ENCODE results near the gene SNRNP25. TPM values are rescaled to one million over a fixed set of nuclear protein-coding genes. Genes with fewer than 3 reads are reported as not detected.

SNRNP25 gene
- polyA plus RNA-seq, 3 donors = 40.0 to 54.0 (median 45.0) TPM

GRCh38 chr16:75580-76501 lies 22.2 kb downstream of the SNRNP25 start:
- no peak for DNase-seq (ENCODE audit: low read depth in 3 of 3, low spot score in 2 of 3)

DNA sequence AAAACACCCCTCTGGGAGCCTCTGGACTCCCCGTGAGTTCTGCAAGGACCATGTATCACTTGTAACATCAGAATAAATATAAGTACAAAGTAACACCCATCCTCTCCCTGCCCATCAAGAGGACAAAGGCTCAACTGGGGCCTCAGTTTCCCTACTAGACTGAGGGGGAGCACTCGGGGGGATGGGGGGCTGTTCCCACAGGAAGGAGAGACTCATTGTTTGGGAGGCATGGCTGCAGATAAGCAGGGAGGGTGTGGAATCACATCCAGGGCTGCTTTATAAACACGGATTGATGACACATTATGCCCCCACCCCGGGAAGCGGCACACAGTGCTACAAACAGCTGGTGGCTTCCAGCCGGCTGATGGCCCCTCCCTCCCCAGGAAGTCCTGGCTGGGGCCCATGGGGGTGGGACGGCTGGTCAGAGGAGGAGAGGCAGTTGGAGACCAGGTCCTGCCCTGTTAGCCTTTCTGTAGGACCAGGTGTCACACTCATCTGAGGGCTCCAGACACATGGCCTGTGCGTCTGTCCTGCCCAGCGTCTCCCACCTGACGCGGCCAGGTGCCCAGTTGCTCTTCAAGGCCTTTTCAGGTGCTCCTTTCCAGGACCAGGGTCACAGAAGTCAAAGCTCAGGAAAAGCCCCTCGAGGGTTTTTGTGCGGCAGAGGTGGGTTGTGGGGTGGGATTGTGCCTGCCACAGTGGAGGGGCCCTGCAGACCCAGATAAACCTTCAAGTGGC lies 23.1 kb downstream of the SNRNP25 start:
- DNase-seq (ENCODE audit: low read depth in 3 of 3, low spot score in 2 of 3) = no peak

DNA sequence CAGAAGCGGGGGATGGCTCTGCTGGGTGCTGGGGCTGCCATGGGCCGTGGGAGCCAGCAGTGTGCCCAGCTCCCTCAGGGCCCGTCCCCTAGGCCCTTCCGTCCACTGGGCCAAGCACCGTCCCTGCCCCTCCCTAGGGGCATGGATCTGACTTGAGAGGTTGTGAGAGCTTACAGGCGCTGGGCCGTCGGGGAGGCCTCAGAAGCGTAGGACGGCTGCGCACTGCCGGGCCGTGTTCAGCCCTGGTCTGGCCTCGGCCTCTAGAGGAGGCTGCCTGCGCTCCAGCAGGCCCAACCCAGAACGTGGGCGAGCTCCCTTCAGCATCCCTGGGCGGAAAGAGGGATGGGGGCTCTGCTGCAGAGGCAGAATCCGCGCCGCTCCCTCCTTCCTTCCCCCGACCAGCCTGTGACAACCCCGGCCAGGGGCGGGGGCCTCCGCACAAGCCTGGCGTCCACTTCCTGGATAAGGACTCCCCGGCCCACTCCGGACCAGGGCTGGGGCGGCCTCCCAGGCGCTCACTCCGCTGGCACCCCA lies 23.7 kb downstream of the SNRNP25 start:
- no peak for DNase-seq (ENCODE audit: low read depth in 3 of 3, low spot score in 2 of 3)

- DNase-seq (ENCODE audit: low read depth in 3 of 3, low spot score in 2 of 3) = no peak
Measured at GRCh38 chr16:77807-78443, 24.3 kb downstream of the SNRNP25 start, which contains the start of gene MPG. TSS of gene MPG (plus strand) at chr16:78225. CDS start at chr16:78310, 85 bp downstream.

DNA sequence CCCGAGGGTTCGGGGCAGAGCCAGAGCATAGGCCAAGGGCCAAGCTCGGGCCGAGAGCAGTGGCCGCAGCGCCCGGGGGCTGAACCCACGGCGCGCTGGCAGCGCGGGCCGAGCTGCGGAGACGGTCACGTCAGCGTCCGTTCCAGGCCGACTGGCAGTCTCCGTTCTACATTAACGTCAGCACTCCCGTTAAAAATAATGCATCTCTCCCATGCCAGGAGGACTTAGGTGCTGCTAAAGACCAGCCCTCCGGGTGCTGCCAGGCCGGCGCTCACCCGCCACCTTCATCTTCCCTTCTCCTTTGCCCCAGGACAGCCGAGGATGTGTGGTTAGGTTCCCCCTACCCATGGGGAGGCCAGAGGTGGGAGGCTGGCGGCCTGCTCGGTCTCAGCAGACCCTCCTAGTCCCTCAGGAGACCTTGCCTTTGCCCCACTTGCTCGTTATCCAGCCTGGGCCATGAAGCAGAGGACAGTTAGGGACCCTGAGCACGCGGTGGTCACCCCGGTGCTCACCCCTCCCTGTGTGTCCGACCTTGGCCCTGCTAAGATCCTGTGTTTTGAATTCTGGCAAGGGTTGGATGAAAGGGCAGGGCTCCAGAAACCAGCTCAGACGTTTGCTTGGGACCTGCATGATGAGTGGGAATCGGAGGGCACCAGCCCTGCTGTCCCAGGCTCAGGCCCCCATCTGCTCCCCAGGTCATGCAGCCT lies 25.0 kb downstream of the SNRNP25 start:
- DNase-seq (ENCODE audit: low read depth in 3 of 3, low spot score in 2 of 3) = no peak

GRCh38 chr16:79151-80054 lies 25.8 kb downstream of the SNRNP25 start:
- no peak for DNase-seq (ENCODE audit: low read depth in 3 of 3, low spot score in 2 of 3)

GRCh38 chr16:83060-83603 lies 29.5 kb downstream of the SNRNP25 start:
- no peak for DNase-seq (ENCODE audit: low read depth in 3 of 3, low spot score in 2 of 3)

GRCh38 chr16:83781-84615 lies 30.4 kb downstream of the SNRNP25 start:
- no peak for DNase-seq (ENCODE audit: low read depth in 3 of 3, low spot score in 2 of 3)

GRCh38 chr16:84718-85406 lies 31.2 kb downstream of the SNRNP25 start:
- DNase-seq (ENCODE audit: low read depth in 3 of 3, low spot score in 2 of 3) = no peak

DNA sequence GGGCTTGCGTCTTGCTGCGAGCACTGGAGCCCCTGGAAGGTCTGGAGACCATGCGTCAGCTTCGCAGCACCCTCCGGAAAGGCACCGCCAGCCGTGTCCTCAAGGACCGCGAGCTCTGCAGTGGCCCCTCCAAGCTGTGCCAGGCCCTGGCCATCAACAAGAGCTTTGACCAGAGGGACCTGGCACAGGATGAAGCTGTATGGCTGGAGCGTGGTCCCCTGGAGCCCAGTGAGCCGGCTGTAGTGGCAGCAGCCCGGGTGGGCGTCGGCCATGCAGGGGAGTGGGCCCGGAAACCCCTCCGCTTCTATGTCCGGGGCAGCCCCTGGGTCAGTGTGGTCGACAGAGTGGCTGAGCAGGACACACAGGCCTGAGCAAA lies 31.8 kb downstream of the SNRNP25 start:
- no peak for DNase-seq (ENCODE audit: low read depth in 3 of 3, low spot score in 2 of 3)

DNA sequence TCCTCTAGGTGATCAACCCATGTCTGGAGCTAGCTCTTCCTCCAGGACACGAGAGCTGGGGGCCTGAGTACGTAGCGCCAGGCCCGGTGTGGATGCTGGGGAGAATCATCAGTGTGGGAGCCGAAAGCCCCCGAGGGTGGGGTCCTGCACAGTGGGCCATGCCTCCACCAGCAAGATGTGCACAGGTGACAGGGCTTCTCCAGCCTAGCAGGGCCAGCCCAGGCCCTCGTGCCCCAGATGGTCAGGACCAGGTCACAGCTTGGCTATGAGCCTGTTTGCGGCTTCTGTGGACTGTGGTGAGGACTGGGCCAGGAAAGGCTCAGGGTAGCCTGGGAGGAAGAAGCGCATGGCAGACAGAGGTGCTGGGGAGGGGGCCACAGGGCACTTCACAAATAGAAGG lies 32.2 kb downstream of the SNRNP25 start:
- no peak for DNase-seq (ENCODE audit: low read depth in 3 of 3, low spot score in 2 of 3)

- DNase-seq (ENCODE audit: low read depth in 3 of 3, low spot score in 2 of 3) = no peak
Measured at GRCh38 chr16:86483-86952, 32.9 kb downstream of the SNRNP25 start.

- no peak for DNase-seq (ENCODE audit: low read depth in 3 of 3, low spot score in 2 of 3)
Measured at GRCh38 chr16:88613-89012, 35.0 kb downstream of the SNRNP25 start.

DNA sequence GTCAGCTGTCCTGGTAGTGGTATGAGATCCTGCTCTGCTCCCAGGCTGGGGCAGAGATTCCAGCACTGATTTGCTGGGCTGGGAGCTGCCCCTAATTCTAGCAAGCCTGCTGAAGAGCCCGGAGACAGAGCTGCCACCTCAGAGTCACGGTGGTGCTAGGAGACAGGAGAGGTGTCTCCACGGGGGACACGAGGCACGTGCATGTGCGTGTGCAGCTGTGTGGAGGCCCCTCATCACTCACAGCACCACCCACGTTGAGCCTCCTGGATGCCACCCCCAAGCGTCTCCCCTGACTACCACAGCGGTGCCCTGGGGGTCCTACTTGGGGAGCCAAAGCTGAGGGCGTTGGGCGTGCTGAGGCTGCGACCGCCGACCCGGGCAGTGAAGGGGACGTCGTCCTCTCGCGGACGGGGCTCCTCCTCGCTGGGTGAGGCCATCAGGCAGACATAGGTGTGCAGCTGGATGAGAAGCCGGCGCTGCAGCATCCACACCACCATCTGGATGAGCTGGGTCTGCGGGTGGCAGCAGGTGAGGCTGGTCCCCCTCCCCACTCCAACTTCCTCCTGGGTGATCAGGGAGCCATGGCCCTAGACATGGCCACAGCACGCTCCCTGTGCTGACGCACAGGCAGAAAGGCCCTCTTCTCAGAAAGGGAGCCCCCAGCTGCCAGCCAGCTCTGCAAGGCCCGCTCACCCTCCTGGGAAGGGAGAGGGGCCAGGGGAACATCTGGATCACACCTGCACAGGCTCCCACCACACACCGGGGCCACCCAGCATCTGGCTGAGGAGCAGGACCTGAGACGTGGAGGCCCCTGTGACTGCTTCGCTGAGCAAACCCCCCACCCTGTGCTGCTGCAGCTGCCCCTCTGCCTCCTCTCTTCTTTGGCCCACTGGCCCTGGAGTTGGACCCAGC lies 36.0 kb downstream of the SNRNP25 start:
- no peak for DNase-seq (ENCODE audit: low read depth in 3 of 3, low spot score in 2 of 3)

- DNase-seq (ENCODE audit: low read depth in 3 of 3, low spot score in 2 of 3) = no peak
Measured at GRCh38 chr16:91484-91883, 37.9 kb downstream of the SNRNP25 start.
